ENCODE data around the gene NEGR1.

Gene NEGR1

DNA sequence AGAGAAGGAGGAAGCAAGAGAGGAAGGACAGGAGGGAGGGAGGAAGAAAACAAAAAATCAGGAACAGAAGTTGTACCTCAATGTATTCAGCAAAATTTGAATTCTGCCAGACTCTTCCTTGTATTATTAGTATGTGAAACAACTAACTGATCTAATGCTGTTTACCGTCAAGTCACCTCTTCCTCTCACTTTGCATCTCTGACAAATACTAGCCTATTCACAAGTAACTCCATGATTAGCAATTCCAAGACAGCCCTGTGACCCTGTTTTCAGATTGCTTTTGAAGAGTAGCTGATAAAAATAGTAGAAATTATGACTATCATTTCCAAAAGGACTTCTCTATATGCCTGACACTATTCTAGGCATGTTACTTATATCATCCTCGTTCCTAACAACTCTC lies 445.4 kb downstream of the NEGR1 start:
- H3K27me3 ChIP-seq (ENCODE audit: insufficient read depth, low read length, poor library complexity, severe bottlenecking): no peaks in the 10 kb centered on the region
- no peaks in the 10 kb centered on the region for H4K20me1 ChIP-seq (ENCODE audit: insufficient read depth, low read length, poor library complexity, severe bottlenecking)
- TF ChIP-seq EZH2phosphoT487 (IDR thresholded peaks at IDR 0.05; ENCODE audit: borderline replicate concordance): no peak
- TF ChIP-seq, protein P1, sequence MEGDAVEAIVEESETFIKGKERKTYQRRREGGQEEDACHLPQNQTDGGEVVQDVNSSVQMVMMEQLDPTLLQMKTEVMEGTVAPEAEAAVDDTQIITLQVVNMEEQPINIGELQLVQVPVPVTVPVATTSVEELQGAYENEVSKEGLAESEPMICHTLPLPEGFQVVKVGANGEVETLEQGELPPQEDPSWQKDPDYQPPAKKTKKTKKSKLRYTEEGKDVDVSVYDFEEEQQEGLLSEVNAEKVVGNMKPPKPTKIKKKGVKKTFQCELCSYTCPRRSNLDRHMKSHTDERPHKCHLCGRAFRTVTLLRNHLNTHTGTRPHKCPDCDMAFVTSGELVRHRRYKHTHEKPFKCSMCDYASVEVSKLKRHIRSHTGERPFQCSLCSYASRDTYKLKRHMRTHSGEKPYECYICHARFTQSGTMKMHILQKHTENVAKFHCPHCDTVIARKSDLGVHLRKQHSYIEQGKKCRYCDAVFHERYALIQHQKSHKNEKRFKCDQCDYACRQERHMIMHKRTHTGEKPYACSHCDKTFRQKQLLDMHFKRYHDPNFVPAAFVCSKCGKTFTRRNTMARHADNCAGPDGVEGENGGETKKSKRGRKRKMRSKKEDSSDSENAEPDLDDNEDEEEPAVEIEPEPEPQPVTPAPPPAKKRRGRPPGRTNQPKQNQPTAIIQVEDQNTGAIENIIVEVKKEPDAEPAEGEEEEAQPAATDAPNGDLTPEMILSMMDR (conservative IDR thresholded peaks at IDR 0.05; ENCODE audit: low read length): no peak
- H3K4me3 ChIP-seq (ENCODE audit: low read length, poor library complexity, severe bottlenecking): no peak overlapping the region
- no peaks in the 10 kb centered on the region for H3K9me3 ChIP-seq (ENCODE audit: insufficient read depth, low read depth, low read length)
- H3K9me2 ChIP-seq (replicated peaks; ENCODE audit: low read depth, low read length): no peaks in the 10 kb centered on the region
- no peaks in the 10 kb centered on the region for H3F3A ChIP-seq (ENCODE audit: low read depth)
- H3K9ac ChIP-seq (ENCODE audit: low read depth, low read length, poor library complexity, severe bottlenecking): no peak overlapping the region
- H3K4me2 ChIP-seq (ENCODE audit: low read depth, low read length, poor library complexity, severe bottlenecking): no peak overlapping the region
- peaks cover 3% of the 10 kb centered on the region for H3K4me1 ChIP-seq (ENCODE audit: insufficient read depth, low read length, poor library complexity, severe bottlenecking)
- H2AFZ ChIP-seq (ENCODE audit: low read length): no peak overlapping the region
- H3K79me2 ChIP-seq (ENCODE audit: insufficient read depth, low read length): no peaks in the 10 kb centered on the region
- H3K36me3 ChIP-seq (ENCODE audit: insufficient read depth, low read length): no peaks in the 10 kb centered on the region

DNA sequence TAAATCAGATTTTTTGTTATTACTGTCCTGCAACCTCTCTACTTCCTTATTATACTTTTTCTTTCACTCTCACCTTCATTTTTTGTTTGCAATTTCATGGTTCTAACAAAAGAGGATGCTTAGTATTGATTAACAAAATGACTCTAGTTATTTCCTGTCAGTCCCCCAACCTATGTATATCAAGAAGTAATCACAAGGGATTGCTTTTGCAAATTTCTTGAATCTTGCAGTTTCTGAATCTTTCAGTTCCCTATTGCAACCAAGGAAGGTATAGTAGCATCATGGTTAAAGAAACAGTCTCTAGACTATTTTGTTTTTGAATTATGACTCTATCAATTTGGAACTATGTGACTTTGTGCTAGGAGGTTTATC lies 446.9 kb downstream of the NEGR1 start:
- H3K4me2 ChIP-seq (ENCODE audit: low read depth, low read length, poor library complexity, severe bottlenecking): no peak overlapping the region
- H4K20me1 ChIP-seq (ENCODE audit: insufficient read depth, low read length, poor library complexity, severe bottlenecking): no peaks in the 10 kb centered on the region
- H3K4me1 ChIP-seq (ENCODE audit: insufficient read depth, low read length, poor library complexity, severe bottlenecking): peaks cover 3% of the 10 kb centered on the region
- H3K9me3 ChIP-seq (ENCODE audit: insufficient read depth, low read depth, low read length): no peaks in the 10 kb centered on the region
- H3K27me3 ChIP-seq (ENCODE audit: insufficient read depth, low read length, poor library complexity, severe bottlenecking): no peaks in the 10 kb centered on the region
- no peaks in the 10 kb centered on the region for H3K36me3 ChIP-seq (ENCODE audit: insufficient read depth, low read length)
- no peaks in the 10 kb centered on the region for H3F3A ChIP-seq (ENCODE audit: low read depth)
- H3K9ac ChIP-seq (ENCODE audit: low read depth, low read length, poor library complexity, severe bottlenecking): no peak overlapping the region
- H3K4me3 ChIP-seq (ENCODE audit: low read length, poor library complexity, severe bottlenecking): no peak overlapping the region
- TF ChIP-seq, protein P1 (conservative IDR thresholded peaks at IDR 0.05; ENCODE audit: low read length): no peak
- TF ChIP-seq EZH2phosphoT487 (IDR thresholded peaks at IDR 0.05; ENCODE audit: borderline replicate concordance): no peak
- H3K9me2 ChIP-seq (replicated peaks; ENCODE audit: low read depth, low read length): no peaks in the 10 kb centered on the region
- no peak overlapping the region for H2AFZ ChIP-seq (ENCODE audit: low read length)
- no peaks in the 10 kb centered on the region for H3K79me2 ChIP-seq (ENCODE audit: insufficient read depth, low read length)

DNA sequence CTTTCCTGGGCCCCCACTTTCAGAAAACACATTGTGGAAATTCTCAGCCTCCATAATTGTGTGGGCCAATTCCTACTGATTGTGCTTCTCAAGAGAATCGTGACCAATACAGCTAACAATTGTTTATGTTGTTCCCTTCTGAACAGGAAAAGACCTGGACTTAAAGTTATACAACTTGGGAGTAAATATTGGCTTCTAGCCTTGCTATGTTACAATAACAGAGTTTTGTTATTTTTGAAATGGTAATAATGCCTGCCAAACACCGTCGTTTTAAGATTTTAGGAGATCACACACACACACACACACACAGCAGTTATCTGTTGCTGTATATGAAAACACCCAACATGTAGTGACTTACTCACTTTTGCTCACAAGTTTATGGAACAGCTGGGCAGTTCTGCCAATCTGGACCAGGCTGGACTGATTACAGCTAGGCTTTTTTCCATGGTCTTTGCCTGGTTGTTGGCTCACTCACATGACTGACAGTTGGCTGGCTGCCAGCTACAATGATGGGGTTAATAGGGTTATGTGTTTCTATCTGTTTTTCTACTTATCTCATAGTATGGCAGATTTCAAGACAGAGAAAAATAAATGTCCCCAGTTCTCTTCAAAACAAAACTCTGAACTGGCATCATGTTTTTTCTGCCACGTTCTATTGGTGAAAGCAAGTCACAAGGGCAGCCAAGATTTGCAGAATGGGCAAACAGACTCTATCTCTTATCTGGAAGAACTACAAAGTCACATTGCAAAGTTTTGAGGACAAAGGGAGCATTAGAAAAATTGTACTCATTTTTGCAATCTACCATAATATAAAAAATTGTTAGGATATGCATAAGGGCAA lies 447.5 kb downstream of the NEGR1 start:
- Histone ChIP-seq H3K9me2 (replicated peaks; ENCODE audit: low read depth, low read length) (no peaks in the 10 kb centered on the region), H3F3A (ENCODE audit: low read depth) (no peaks in the 10 kb centered on the region), H4K20me1 (ENCODE audit: insufficient read depth, low read length, poor library complexity, severe bottlenecking) (no peaks in the 10 kb centered on the region), H2AFZ (ENCODE audit: low read length) (no peak overlapping the region), H3K9me3 (ENCODE audit: insufficient read depth, low read depth, low read length) (no peaks in the 10 kb centered on the region), H3K27me3 (ENCODE audit: insufficient read depth, low read length, poor library complexity, severe bottlenecking) (no peaks in the 10 kb centered on the region), H3K36me3 (ENCODE audit: insufficient read depth, low read length) (no peaks in the 10 kb centered on the region), H3K4me2 (ENCODE audit: low read depth, low read length, poor library complexity, severe bottlenecking) (no peak overlapping the region), H3K4me1 (ENCODE audit: insufficient read depth, low read length, poor library complexity, severe bottlenecking) (peaks cover 3% of the 10 kb centered on the region), H3K4me3 (ENCODE audit: low read length, poor library complexity, severe bottlenecking) (no peak overlapping the region), H3K9ac (ENCODE audit: low read depth, low read length, poor library complexity, severe bottlenecking) (no peak overlapping the region), H3K79me2 (ENCODE audit: insufficient read depth, low read length) (no peaks in the 10 kb centered on the region)
- TF ChIP-seq EZH2phosphoT487 (IDR thresholded peaks at IDR 0.05; ENCODE audit: borderline replicate concordance): no peak
- TF ChIP-seq, protein P1 (conservative IDR thresholded peaks at IDR 0.05; ENCODE audit: low read length): no peak

All from Loucy (cell line).